SIG-M5 (cell line): Measurements from ENCODE around the gene LRRC17.

ENCODE experiments used
- DNase-seq: peaks from one replicate; lab custom pipeline; 2025; lab: John Stamatoyannopoulos, UW

Gene LRRC17

DNA sequence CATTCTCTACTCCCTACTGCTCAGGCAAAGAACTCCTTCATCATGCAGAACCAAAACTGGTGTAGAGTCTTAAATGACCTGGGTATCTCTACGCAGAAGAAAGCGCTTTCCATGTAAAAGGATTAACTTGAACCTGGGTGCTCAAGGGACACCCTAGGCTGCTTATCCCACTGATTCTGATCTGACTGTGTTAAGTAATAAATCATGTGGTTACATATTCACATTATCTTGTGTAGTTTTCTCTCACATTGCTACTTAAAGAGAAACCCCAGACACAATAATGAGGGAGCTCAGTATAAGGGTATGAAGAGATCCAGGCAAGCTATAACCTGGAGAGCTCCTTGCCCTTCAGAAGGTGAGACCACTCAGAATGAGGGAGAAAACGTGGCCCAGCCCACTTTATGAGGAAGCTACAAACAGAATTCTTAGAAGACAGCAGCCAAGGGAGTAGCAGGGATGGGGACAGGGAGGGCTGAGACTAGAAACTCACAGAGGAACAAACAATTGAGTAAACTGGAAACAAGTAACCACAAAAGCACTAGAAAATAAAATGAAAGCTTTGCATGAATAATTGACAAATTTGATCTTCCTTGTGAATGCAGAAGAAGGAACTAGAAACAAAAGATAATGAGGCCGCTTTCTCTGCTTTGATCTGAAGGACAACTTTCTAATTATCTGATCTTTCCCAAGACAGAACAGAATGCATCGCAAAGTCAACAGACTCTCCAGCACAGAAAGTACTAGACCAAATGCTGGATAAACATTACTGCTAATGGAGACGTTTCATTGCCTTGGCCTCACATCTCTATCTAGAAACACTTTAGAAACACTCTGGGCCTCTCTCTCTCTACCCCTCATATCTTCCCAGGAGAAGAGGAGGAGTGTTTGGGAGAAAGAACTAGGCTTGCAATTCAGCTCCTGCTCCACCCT, 76.1 kb downstream of the LRRC17 start:
- no peak for DNase-seq

DNA sequence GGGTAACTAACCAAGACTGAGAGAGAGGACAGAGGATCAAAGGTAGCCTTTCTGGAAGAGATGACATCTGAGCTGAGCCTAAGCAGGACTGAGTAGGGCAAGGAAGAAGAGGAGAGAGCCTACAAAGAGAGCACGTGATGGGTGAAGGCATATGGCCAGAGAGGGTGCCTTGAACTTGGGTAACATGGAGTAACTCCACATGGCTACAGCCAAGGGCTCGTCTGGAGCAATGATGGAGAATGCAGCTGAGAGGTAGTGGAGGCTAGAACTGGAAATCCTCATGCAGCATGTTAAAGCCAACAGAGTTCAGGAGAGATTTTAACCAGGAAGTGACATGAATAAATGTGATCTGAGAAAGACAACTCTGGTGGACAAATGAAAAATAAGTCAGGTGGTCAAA, 77.8 kb downstream of the LRRC17 start:
- DNase-seq, result no peak

DNA sequence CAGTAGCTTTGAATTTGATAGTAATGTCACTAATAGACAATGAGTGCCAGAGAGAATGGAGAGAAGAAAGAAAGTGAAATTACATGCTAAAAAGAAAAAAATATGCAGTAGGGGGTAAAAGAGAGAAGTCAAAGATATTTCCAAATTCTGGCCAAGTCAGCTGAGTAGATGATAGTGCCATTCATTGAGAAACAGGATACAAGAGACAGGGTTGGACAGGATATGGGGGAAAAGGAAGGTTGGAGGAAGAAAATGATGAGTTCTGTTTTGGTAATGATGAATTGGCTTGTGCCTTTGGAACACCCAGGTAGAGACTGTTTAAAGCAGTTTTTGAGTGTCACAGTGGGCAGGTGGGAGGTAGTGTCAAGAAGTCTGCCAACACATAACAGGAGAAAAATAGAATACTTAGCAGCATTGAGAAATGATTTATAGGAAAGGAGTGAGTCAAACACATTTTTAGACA, 78.3 kb downstream of the LRRC17 start:
- no peak for DNase-seq

DNA sequence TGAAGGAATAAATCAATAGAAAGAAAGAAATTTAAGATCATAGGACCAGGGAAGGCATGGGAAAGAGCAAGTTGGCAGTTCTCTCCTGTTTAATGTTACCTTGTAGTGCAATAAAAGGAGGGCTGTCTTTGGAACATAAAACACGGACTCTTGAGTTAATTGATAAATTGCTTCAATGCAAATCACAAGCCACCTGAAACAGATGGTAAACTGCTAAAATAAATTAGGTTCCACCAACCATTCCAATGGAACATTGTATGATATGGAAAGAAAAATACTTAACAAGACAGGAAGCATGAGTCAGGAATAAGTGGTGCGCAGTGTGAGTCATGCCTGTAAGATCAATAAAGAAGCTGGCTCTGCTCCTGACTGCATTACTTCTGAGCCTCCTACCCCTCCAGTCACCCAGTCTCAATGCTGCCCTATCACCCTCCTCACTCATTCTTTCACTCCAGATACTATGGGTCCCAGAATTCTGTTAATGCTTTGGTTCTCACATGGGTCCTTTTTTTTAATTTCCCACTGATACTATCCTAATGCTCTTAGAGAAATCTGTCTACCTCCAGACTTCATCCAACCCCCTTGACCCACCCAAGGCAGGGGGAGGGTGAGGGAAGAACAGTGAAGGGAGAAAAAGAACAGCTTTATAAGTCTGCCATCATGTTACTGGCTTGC, 78.9 kb downstream of the LRRC17 start:
- DNase-seq, result no peak

DNA sequence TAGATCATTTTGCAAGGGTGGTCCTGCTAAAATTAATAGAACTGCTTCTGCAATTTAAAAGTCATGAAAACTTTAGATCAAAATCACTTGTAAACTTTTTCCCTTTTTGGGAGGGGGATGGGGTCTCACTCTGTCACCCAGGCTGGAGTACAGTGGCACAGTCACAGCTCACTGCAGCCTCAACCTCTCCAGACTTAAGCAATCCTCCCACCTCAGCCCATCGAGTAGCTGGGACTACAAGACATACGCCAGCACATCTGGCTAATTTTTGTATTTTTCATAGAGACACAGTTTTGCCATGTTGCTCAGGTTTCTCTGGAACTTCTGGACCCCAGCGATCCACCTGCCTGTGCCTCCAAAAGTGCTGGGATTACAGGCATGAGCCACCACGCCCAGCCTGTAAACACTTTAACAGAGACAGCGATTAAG, 79.7 kb downstream of the LRRC17 start:
- no peak for DNase-seq

DNA sequence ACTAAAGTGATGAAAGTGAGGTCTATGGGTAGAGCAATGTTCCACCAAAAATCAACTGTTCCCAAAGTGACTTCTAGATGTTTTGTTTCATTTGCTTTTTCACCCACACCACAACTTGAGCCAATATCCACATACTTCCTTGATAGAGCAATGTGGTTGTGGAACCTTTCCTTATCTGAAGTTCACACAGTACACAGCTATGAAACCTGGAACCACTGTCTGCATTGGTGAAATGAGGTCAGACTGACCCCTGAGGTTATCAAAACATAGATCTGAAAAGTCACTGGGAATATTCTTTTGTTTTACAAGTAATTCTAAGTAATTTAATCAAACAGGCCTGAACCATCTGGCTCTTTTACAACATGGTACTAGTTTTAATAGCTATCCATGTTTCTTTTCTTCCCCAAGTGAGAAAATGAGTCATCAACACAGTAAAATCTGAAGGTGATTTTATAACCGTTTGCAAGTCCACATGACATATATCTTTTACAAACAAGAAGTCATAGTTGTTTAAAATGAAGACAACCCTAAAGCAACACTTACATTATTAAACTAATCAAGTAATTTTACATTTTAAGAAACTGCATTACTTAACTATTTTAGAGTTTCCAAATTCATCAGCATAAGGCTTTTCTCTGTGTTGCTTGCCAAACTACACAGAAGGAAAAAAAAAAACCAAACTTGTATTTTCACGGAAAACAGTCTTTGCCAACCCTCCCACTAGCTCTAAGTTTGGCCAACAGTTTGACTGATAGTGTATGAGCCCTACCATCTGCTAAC, 80.3 kb downstream of the LRRC17 start:
- no peak for DNase-seq

DNA sequence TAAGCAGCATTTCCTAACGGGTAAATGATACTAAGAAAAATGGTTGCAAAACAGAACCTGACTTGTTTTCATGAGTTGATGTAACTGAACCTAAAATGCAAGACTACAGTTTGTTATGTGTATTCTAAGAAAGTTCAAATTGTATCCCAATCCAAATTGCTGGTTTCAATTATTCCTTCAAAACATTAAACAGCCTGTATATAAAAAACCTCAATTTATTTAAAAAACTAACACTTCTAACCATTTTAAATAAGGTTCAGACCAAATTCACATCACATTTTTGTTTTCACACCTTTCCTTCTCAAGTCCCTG, 80.9 kb downstream of the LRRC17 start:
- no peak for DNase-seq

DNA sequence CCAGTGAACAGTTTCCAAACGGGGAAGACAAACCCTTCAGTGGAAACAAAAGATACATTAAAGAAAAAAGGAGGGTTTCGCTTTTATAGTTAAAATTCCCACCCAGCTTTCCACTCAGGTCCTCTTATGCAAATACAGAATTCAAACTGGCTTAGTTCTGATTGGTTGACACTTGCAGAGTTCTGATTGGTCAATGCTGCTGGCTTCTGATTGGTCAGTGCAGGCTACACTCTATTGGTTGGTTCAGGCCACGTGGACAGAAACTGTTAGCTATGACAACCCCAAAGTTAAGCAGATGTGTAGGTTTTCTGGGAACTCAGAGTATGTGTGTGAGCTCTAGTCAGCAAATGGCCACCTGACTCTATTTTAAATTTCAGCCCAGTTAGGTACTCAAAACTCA, 81.8 kb downstream of the LRRC17 start:
- DNase-seq, result no peak
